Fibroblast of mammary gland (primary cell): ENCODE data around the gene KRTAP19-8.

Experiments used
- DNase-seq: peaks from one replicate; pipeline ENCODE4 v3.0.0-alpha.2; 2010; ENCODE audit warnings: low read depth
- H3K4me3 ChIP-seq: 2 replicates; pipeline ENCODE4 v1.5.1; 2011; ENCODE audit warnings: low read depth, mild to moderate bottlenecking, low read length, moderate library complexity; ENCODE audit not compliant: control insufficient read depth
- TF ChIP-seq, protein P1 (sequence below): conservative IDR thresholded peaks from 2 replicates; pipeline ENCODE4 v1.5.1; 2011; ENCODE audit warnings: low read depth, low read length, inconsistent platforms; ENCODE audit not compliant: control insufficient read depth, insufficient read depth

KRTAP19-8 gene

DNA sequence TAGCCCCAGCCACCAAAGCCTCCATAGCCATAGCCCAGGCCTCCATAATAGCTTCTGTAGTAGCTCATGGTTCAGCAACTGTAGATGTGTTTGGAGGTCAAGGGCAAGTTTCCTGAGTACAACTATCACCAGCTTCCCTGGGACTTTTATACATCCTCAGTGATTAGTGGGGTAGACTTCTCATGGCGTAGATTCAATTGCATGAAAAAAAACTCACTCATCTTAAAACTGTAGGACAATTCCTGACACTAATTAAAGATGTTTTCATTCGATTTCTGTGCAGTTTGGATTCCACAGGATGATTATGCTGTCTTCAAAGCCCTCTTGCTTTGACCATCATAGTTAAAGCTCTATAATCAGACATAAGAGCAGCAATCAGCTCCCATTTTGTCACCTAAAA lies at the start of gene KRTAP19-8:
Gene KRTAP19-8, minus strand, starts transcription at position 101 of the 400 bp plus-strand sequence. Its CDS starts 33 bp downstream, at position 68.
- TF ChIP-seq, protein P1, sequence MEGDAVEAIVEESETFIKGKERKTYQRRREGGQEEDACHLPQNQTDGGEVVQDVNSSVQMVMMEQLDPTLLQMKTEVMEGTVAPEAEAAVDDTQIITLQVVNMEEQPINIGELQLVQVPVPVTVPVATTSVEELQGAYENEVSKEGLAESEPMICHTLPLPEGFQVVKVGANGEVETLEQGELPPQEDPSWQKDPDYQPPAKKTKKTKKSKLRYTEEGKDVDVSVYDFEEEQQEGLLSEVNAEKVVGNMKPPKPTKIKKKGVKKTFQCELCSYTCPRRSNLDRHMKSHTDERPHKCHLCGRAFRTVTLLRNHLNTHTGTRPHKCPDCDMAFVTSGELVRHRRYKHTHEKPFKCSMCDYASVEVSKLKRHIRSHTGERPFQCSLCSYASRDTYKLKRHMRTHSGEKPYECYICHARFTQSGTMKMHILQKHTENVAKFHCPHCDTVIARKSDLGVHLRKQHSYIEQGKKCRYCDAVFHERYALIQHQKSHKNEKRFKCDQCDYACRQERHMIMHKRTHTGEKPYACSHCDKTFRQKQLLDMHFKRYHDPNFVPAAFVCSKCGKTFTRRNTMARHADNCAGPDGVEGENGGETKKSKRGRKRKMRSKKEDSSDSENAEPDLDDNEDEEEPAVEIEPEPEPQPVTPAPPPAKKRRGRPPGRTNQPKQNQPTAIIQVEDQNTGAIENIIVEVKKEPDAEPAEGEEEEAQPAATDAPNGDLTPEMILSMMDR = no peak
- no peak for DNase-seq
- H3K4me3 ChIP-seq = no peak within 1 kb of the TSS

DNA sequence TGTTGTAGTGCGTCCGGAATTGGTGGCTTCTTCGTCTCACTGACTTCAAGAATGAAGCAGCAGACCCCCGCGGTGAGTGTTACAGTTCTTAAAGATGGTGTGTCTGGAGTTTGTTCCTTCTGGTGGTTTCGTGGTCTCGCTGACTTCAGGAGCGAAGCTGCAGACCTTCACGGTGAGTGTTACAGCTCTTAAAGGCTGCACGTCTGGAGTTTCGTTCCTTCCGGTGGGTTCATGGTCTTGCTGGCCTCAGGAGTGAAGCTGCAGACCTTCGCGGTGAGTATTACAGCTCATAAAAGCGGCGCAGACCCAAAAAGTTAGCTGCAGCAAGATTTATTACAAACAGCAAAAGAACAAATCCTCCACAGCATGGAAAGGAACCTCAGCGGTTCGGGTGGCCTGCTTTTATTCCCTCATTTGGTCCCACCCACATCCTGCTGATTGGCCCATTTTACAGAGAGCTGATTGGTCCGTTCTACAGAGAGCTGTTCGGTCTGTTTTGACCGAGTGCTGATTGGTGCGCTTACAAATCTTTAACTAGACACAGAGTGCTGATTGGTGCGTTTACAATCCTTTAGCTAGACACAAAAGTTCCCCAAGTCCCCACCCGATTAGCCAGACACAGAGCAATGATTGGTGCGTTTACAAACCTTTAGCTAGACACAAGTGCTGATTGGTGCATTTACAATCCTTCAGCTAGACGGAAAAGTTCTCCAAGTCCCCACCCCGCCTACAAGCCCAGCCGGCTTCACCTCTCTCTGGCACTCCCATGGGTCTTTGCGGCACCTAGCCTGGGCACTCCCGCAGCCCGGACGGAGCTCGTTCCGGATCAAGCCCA lies 49.6 kb upstream of the KRTAP19-8 start:
- TF ChIP-seq, protein P1 = no peak
- DNase-seq = no peak
- H3K4me3 ChIP-seq = no peak overlapping the region

DNA sequence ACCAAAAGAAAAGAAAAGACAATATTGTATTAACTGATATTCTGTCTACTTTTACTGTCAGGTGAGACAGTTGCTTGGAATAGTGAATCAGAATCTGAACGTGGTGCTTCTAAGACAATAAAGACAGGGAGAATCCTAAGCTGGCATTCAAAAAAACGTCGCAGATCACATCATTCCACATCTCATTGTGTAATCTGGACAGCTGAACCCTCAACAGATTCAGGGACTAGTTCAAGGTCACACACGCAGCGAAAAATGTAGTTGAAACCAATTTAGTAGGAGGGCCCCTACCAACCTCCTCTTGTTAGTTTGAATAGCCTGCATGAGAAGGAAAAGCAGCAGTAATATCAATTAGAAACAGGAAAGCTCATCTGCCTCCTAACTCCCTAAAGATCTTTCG lies 46.4 kb upstream of the KRTAP19-8 start:
- TF ChIP-seq, protein P1 = no peak
- no peak for DNase-seq
- no peak overlapping the region for H3K4me3 ChIP-seq

DNA sequence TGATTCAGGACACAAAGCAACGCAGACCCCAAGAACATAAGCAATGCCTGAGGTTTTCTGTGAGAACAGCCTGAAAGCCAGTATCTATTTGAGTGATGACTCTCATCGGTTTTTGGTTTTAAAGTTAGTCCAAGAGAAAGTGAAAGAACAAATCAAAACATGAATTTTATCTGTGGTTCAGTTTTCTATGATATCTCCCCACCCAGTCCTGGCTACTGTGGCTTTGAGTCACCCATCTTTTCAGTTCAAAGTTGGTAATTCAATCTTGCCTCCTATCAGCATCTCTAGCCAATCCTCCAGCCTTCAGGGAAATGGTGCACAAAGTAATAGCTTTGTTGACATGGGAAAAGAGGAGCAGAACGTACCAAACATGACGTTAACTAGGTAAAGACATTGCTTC lies 40.5 kb upstream of the KRTAP19-8 start:
- H3K4me3 ChIP-seq = no peak overlapping the region
- no peak for DNase-seq
- TF ChIP-seq, protein P1 = no peak

DNA sequence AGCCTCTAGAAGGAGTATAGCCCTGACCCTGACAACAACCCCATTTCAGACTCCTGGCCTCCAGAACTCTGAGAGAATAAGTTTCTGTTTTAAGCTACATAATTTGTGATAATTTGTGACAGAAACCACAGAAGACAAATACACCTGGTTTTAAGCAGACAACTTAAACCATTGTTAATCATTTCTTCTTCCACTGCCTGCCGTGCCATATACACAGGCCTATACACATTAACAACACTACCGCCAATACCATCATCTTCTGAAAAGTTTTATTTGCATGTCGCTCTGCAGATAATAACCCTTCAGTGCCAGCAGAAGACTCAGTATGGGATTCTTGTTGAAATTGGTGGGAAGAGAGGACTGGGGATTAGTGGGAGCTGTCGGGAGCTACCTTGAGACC lies 39.9 kb upstream of the KRTAP19-8 start:
- no peak for DNase-seq
- TF ChIP-seq, protein P1 = no peak

DNA sequence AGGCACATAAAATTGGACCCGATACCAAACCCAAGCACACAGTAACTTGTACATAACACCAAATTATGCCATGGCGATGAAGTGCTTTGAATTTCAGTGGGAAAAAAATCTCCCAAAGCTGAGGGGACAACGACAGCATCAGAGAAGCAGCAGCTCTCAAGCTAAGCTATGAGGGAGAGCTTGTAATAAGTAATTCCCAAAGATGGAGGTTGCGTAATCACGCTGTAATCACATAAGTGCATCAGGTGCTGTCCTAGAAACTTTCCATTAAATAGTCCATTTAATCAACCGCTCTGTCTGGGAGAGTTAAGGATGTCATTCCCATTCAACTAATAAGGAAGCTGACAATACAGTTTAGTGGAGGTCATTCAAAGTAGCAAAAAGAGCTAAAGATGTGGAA lies 37.6 kb upstream of the KRTAP19-8 start:
- DNase-seq = no peak
- no peak overlapping the region for H3K4me3 ChIP-seq
- TF ChIP-seq, protein P1 = no peak

More for the DNA sequence above, 39.9 kb upstream of the KRTAP19-8 start:
- no peak overlapping the region for H3K4me3 ChIP-seq

DNA sequence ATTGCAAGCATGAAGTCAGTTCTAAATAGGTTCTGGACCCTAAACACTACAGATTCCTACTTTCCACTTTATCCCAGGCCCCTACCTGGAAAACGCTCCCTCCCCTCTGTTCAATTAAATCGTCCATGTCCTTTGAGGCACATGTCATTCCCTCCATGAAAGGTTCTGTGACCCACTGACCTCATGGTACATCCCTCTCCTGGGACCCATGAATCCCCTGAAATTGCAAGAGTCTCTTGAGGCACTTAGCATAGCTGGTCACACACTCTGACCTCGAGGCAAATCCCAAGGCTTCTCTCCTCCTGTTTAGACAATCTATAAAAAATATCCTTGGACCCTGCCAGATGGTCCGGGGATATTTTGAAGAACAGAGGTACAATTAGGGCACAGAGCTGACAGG lies 34.3 kb upstream of the KRTAP19-8 start:
- TF ChIP-seq, protein P1 = no peak
- DNase-seq = no peak
- no peak overlapping the region for H3K4me3 ChIP-seq
